ENCODE results near the gene CASP14.
"Not testable (repeated sequence)": the region's sequence is repeated elsewhere in the genome, so short reads cannot be mapped to it uniquely, and the experiment has no call there.

The CASP14 gene

GRCh38 chr19:15072930-15073647 is 23.8 kb downstream of the CASP14 start:
- no peak for DNase-seq (ENCODE audit: low spot score)

- DNase-seq (ENCODE audit: low spot score): no peak
Measured at GRCh38 chr19:15074371-15074770, 25.1 kb downstream of the CASP14 start.

GRCh38 chr19:15075806-15076205 is 26.5 kb downstream of the CASP14 start:
- no peak for DNase-seq (ENCODE audit: low spot score)

GRCh38 chr19:15080002-15080401 is 30.7 kb downstream of the CASP14 start:
- DNase-seq (ENCODE audit: low spot score): not testable (repeated sequence)

GRCh38 chr19:15081911-15082310 is 32.6 kb downstream of the CASP14 start, which contains the start of gene OR1I1:
Gene OR1I1 (plus strand): TSS chr19:15082211. CDS start chr19:15087066, 4,855 bp downstream.
- no peak for DNase-seq (ENCODE audit: low spot score)

GRCh38 chr19:15087182-15087581 is 37.9 kb downstream of the CASP14 start:
- DNase-seq (ENCODE audit: low spot score): no peak

GRCh38 chr19:15091918-15092753 is 42.9 kb downstream of the CASP14 start:
- peak; percentile 36 for DNase-seq (ENCODE audit: low spot score)

- no peak for DNase-seq (ENCODE audit: low spot score)
Measured at GRCh38 chr19:15093001-15093400, 43.7 kb downstream of the CASP14 start.

- DNase-seq (ENCODE audit: low spot score): no peak
Measured at GRCh38 chr19:15096223-15096622, 46.9 kb downstream of the CASP14 start.

- DNase-seq (ENCODE audit: low spot score): not testable (repeated sequence)
Measured at GRCh38 chr19:15097980-15098379, 48.7 kb downstream of the CASP14 start.

GRCh38 chr19:15098460-15098859 is 49.2 kb downstream of the CASP14 start:
- DNase-seq (ENCODE audit: low spot score): no peak

- DNase-seq (ENCODE audit: low spot score): no peak
Measured at GRCh38 chr19:15099017-15099582, 49.8 kb downstream of the CASP14 start.

- DNase-seq (ENCODE audit: low spot score): no peak
Measured at GRCh38 chr19:15101479-15102082, 52.3 kb downstream of the CASP14 start.

GRCh38 chr19:15104003-15104402 is 54.7 kb downstream of the CASP14 start:
- no peak for DNase-seq (ENCODE audit: low spot score)

GRCh38 chr19:15104411-15104810 is 55.1 kb downstream of the CASP14 start:
- DNase-seq (ENCODE audit: low spot score): no peak

GRCh38 chr19:15105044-15105443 is 55.8 kb downstream of the CASP14 start:
- no peak for DNase-seq (ENCODE audit: low spot score)

GRCh38 chr19:15107061-15108010 is 58.1 kb downstream of the CASP14 start, which contains the start of gene SYDE1:
Gene SYDE1 (plus strand): TSS chr19:15107401. CDS start chr19:15107434, 33 bp downstream.
- DNase-seq (ENCODE audit: low spot score): peak; percentile 92

Data from AG08396 (cell line).